ENCODE measurements around the gene DNAH17. TPM values are rescaled to one million over a fixed set of nuclear protein-coding genes. Genes with fewer than 3 reads are reported as not detected.

The DNAH17 gene
- total and polyA plus RNA-seq, 2 of the 8 experiments (the other 6 are each of a cell fraction or from before 2014, with no cell fraction given) = 0.14 to 0.67 TPM

DNA sequence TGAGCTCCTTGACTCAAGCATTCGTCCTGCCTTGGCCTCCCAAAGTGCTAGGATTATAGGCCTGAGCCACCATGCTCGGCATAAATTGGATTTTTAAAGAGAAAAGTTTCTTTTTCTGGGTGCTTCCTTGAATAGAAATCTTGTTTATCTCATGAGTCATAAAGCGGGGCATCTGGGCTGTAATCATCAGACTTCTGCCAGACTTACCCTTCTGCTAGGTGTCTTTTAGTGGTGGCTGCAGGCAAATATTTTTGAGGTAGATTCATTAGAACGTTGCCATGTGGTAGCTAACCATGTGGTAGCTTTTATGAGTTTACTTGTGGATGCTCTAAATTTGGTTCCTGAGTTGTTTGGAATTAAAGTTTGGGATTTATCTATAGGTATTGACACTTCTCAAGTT lies 185.4 kb downstream of the DNAH17 start (continued):
- TF ChIP-seq ATF2 (IDR thresholded peaks at IDR 0.05; ENCODE audit: low read length) = no peak
- TF ChIP-seq BCL11A (IDR thresholded peaks at IDR 0.05; ENCODE audit: low read depth in 2 of 2, low read length in 2 of 2) = no peak
- no peak for TF ChIP-seq PHF8 (conservative IDR thresholded peaks at IDR 0.05; ENCODE audit: low read depth, low read length)
- TF ChIP-seq KDM1A (IDR thresholded peaks at IDR 0.05; ENCODE audit: borderline replicate concordance, low read length) = no peak
- no peak for TF ChIP-seq SP4 (IDR thresholded peaks at IDR 0.05; ENCODE audit: low read length)
- TF ChIP-seq MAX (IDR thresholded peaks at IDR 0.05) = no peak
- no peak for TF ChIP-seq CREB1 (IDR thresholded peaks at IDR 0.05)
- no peak for TF ChIP-seq POLR2A (IDR thresholded peaks at IDR 0.05; ENCODE audit: control extremely low read depth in 1 of 2, low read depth in 2 of 2, low read length in 2 of 2)
